Cardiac muscle cell (in vitro differentiated cells and primary cell): ENCODE data around the gene RHOD. TPM values are rescaled to one million over a fixed set of nuclear protein-coding genes. Genes with fewer than 3 reads are reported as not detected.
A peak's percentile ranks its signal among the peaks of the same experiment; 100 is the strongest.

Experiments used
- DNase-seq, 2 donors: peaks; one replicate each; pipeline versions ENCODE4 v3.0.0 to v3.0.0-alpha.2; 2010 to 2017; ENCODE audit warnings: low read depth in 1 of 2, low spot score in 1 of 2
- H3K27ac ChIP-seq: fragments of 200-600 bp; sonication (generic); 2 replicates; pipeline ENCODE4 v1.5.1; 2016
- H3K27me3 ChIP-seq: fragments of 200-600 bp; sonication (generic); 2 replicates; pipeline ENCODE4 v1.6.0; 2016; ENCODE audit warnings: control low read depth
- H3K36me3 ChIP-seq: fragments of 200-600 bp; sonication (generic); 2 replicates; pipeline ENCODE4 v1.5.1; 2016; ENCODE audit warnings: control low read depth
- H3K4me1 ChIP-seq: fragments of 200-600 bp; sonication (generic); 2 replicates; pipeline ENCODE4 v1.8.1; 2017; ENCODE audit warnings: low read depth, mild to moderate bottlenecking, mixed run types
- H3K4me3 ChIP-seq: fragments of 200-600 bp; sonication (generic); 2 replicates; pipeline ENCODE4 v1.5.1; 2016; ENCODE audit warnings: mild to moderate bottlenecking
- H3K9me3 ChIP-seq: fragments of 200-600 bp; sonication (generic); 2 replicates; pipeline ENCODE4 v1.5.1; 2017; ENCODE audit warnings: low read depth, mild to moderate bottlenecking, control low read depth
- polyA plus RNA-seq: library from polyadenylated mRNA; unstranded; fragments of >200 nt; fragmentation: Nextera tagmentation; extraction: Ambion mirVana; gene quantifications from 2 replicates; pipeline ENCODE4 v1.2.1, GENCODE V29; 2016
- total RNA-seq: library from RNA; depleted of rRNA; stranded (reverse); fragments of >200 nt; gene quantifications from 2 replicates; pipeline ENCODE4 v1.2.3, GENCODE V29; 2016
- TF ChIP-seq, protein P1 (sequence below): IDR thresholded peaks from 2 replicates; pipeline ENCODE4 v1.5.1; 2012; ENCODE audit warnings: low read depth, mild to moderate bottlenecking, low read length

RHOD gene
- total and polyA plus RNA-seq, 2 experiments from 2014 or later: 44.2 to 48.5 TPM

GRCh38 chr11:67055812-67056211 lies 835 bp upstream of the RHOD start:
- Histone ChIP-seq H3K4me3 (no peak overlapping the region), H3K27ac (no peak overlapping the region), H3K9me3 (no peaks in the 10 kb centered on the region), H3K4me1 (peaks cover 26% of the 10 kb centered on the region), H3K36me3 (no peaks in the 10 kb centered on the region), H3K27me3 (no peaks in the 10 kb centered on the region)
- TF ChIP-seq, protein P1, sequence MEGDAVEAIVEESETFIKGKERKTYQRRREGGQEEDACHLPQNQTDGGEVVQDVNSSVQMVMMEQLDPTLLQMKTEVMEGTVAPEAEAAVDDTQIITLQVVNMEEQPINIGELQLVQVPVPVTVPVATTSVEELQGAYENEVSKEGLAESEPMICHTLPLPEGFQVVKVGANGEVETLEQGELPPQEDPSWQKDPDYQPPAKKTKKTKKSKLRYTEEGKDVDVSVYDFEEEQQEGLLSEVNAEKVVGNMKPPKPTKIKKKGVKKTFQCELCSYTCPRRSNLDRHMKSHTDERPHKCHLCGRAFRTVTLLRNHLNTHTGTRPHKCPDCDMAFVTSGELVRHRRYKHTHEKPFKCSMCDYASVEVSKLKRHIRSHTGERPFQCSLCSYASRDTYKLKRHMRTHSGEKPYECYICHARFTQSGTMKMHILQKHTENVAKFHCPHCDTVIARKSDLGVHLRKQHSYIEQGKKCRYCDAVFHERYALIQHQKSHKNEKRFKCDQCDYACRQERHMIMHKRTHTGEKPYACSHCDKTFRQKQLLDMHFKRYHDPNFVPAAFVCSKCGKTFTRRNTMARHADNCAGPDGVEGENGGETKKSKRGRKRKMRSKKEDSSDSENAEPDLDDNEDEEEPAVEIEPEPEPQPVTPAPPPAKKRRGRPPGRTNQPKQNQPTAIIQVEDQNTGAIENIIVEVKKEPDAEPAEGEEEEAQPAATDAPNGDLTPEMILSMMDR: no peak
- DNase-seq: peak in 1 of 2 donors; percentile 33

DNA sequence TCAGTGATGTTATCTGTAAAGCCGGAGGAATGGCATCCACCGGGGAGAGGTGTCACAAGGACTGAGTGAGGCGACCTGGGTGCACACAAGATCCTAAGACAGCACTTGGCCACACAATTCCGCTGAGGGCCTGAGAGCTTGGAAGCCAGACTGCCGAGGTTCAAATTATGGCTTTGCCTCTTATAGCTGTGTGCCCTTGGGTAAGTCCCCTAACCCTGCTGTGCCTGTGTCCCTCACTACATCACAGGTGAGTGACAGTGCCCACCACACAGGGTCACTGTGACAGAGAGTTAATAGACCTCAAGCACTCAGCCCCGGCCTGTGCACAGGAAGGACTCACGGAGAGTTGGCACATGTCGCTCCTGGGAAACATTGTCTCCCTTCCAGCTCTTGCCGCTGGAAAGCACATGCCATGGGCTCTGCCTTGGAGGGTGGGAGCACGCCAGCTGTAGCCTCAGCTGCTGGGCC lies 592 bp downstream of the RHOD start:
- Histone ChIP-seq H3K27ac (no peak overlapping the region), H3K4me1 (peaks cover 26% of the 10 kb centered on the region), H3K9me3 (no peaks in the 10 kb centered on the region), H3K36me3 (no peaks in the 10 kb centered on the region), H3K4me3 (peak overlapping the region; percentile 38), H3K27me3 (no peaks in the 10 kb centered on the region)
- TF ChIP-seq, protein P1: no peak
- peak in 1 of 2 donors; percentile 25 for DNase-seq

GRCh38 chr11:67058506-67058905 lies 1.9 kb downstream of the RHOD start:
- no peak for DNase-seq
- Histone ChIP-seq H3K36me3 (no peaks in the 10 kb centered on the region), H3K4me1 (peaks cover 26% of the 10 kb centered on the region), H3K9me3 (no peaks in the 10 kb centered on the region), H3K27ac (no peak overlapping the region), H3K27me3 (no peaks in the 10 kb centered on the region), H3K4me3 (no peak overlapping the region)
- TF ChIP-seq, protein P1: no peak

- H3K4me1 ChIP-seq: peaks cover 19% of the 10 kb centered on the region
- TF ChIP-seq, protein P1: no peak
- H3K27me3 ChIP-seq: no peaks in the 10 kb centered on the region
- no peak overlapping the region for H3K27ac ChIP-seq
- no peak overlapping the region for H3K4me3 ChIP-seq
- DNase-seq: no peak
- H3K9me3 ChIP-seq: no peaks in the 10 kb centered on the region
- no peaks in the 10 kb centered on the region for H3K36me3 ChIP-seq
Measured at GRCh38 chr11:67059671-67060070, 3.0 kb downstream of the RHOD start.

DNA sequence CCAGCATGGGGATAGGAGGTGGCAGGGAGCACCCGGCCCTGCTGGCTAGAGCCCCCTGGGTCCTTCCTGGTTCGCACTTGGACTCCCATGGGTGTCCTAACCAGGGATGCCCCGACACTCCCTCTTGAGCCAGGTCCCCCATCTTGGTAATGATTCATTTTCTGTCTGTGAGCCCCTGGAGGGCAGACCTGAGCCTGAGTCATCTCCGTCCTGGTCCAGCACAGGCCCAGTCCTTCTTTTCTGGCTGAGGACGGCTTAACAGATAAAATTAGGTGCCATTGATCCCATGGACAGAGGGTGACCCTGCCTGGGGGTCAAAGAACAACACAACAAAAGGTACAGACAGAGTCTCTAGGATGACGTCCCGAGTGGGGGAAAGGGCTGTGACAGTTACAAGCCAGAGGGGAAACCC lies 3.5 kb downstream of the RHOD start:
- TF ChIP-seq, protein P1: no peak
- Histone ChIP-seq H3K27me3 (no peaks in the 10 kb centered on the region), H3K36me3 (no peaks in the 10 kb centered on the region), H3K9me3 (no peaks in the 10 kb centered on the region), H3K27ac (no peak overlapping the region), H3K4me3 (no peak overlapping the region), H3K4me1 (peaks cover 15% of the 10 kb centered on the region)
- DNase-seq: no peak
